Stimulated activated CD4-positive, alpha-beta T cell treated with anti-CD3 and anti-CD28 coated beads, Interleukin-1b, Interleukin-23, amount 100 ng/mL, for 24 hours (primary cell): ENCODE results near the gene LAMB2.

ENCODE experiments used
- DNase-seq, 4 experiments: peaks; one replicate each; pipeline ENCODE4 v3.0.0-alpha.2; 2020; ENCODE audit warnings: low read depth in 4 of 4, low spot score in 1 of 4

The LAMB2 gene

GRCh38 chr3:49076646-49077045 is 56.2 kb downstream of the LAMB2 start:
- no peak for DNase-seq

- no peak for DNase-seq
These were observed 56.7 kb downstream of the LAMB2 start for GRCh38 chr3:49076116-49076515.
